H54 (cell line): ENCODE data around the gene FXYD2.
"Not testable (repeated sequence)": the region's sequence is repeated elsewhere in the genome, so short reads cannot be mapped to it uniquely, and the experiment has no call there.

ENCODE experiments used
- DNase-seq: peaks from one replicate; pipeline ENCODE4 v3.0.0; 2011; ENCODE audit warnings: low spot score, mixed read lengths; ENCODE audit not compliant: insufficient read length
- FAIRE-seq: peaks from 3 replicates; lab custom pipeline; 2011; peaks lifted over from hg19 to GRCh38; lab: Jason Lieb, UNC
- POLR2A ChIP-seq: IDR thresholded peaks from 2 replicates; pipeline ENCODE4 v1.6.1; 2011; ENCODE audit warnings: low read depth, mild to moderate bottlenecking, low read length

The FXYD2 gene

GRCh38 chr11:117816151-117816741, 8.3 kb downstream of the FXYD2 start:
- no peak for TF ChIP-seq POLR2A
- no peak for FAIRE-seq
- no peak for DNase-seq

GRCh38 chr11:117815262-117815803, 9.2 kb downstream of the FXYD2 start:
- no peak for TF ChIP-seq POLR2A
- FAIRE-seq = no peak
- no peak for DNase-seq

GRCh38 chr11:117814766-117815261, 9.7 kb downstream of the FXYD2 start:
- no peak for TF ChIP-seq POLR2A
- DNase-seq = no peak
- FAIRE-seq = no peak

GRCh38 chr11:117814204-117814765, 10.3 kb downstream of the FXYD2 start:
- no peak for DNase-seq
- FAIRE-seq = no peak
- no peak for TF ChIP-seq POLR2A

GRCh38 chr11:117810056-117810451, 14.5 kb downstream of the FXYD2 start:
- DNase-seq, FAIRE-seq: not testable (repeated sequence)

GRCh38 chr11:117809236-117810055, 15.1 kb downstream of the FXYD2 start:
- FAIRE-seq = no peak

GRCh38 chr11:117808784-117809183, 15.8 kb downstream of the FXYD2 start:
- no peak for FAIRE-seq
- TF ChIP-seq POLR2A = no peak
- no peak for DNase-seq

More at GRCh38 chr11:117809236-117810055, 15.1 kb downstream of the FXYD2 start:
- TF ChIP-seq POLR2A = no peak
- no peak for DNase-seq

GRCh38 chr11:117807482-117808327, 16.8 kb downstream of the FXYD2 start:
- DNase-seq (peak; percentile 51), FAIRE-seq (no peak)
- TF ChIP-seq POLR2A = no peak

GRCh38 chr11:117806846-117807245, 17.7 kb downstream of the FXYD2 start:
- no peak for FAIRE-seq
- TF ChIP-seq POLR2A = no peak
- DNase-seq = no peak

GRCh38 chr11:117805045-117805444, 19.5 kb downstream of the FXYD2 start:
- DNase-seq = no peak
- no peak for TF ChIP-seq POLR2A
- FAIRE-seq = no peak

GRCh38 chr11:117803896-117804295, 20.6 kb downstream of the FXYD2 start:
- no peak for DNase-seq
- FAIRE-seq = no peak
- TF ChIP-seq POLR2A = no peak

GRCh38 chr11:117799634-117800033, 24.9 kb downstream of the FXYD2 start:
- no peak for TF ChIP-seq POLR2A
- no peak for DNase-seq
- FAIRE-seq = no peak

- TF ChIP-seq POLR2A = no peak
- DNase-seq (no peak), FAIRE-seq (no peak)
These were observed 27.5 kb downstream of the FXYD2 start, which contains the start of gene DSCAML1 for GRCh38 chr11:117796872-117797529. TSS of gene DSCAML1 (minus strand) at chr11:117797216. CDS start at chr11:117797079, 137 bp downstream.
